GM06990 (cell line): ENCODE results near the gene MAD1L1.
A peak's percentile ranks its signal among the peaks of the same experiment; 100 is the strongest.

Source experiments
- DNase-seq: peaks from one replicate; pipeline ENCODE4 v3.0.0-alpha.2; 2011; ENCODE audit not compliant: insufficient read length; ENCODE audit errors: extremely low read depth
- H3K27me3 ChIP-seq: replicated peaks from 2 replicates; pipeline ENCODE4 v1.6.0; 2011; ENCODE audit warnings: low read length; ENCODE audit not compliant: control insufficient read depth, insufficient read depth
- H3K36me3 ChIP-seq: 2 replicates; pipeline ENCODE4 v1.5.1; 2011; ENCODE audit warnings: low read length; ENCODE audit not compliant: control insufficient read depth, insufficient read depth
- H3K4me3 ChIP-seq: replicated peaks from 2 replicates; pipeline ENCODE4 v1.5.1; 2011; ENCODE audit warnings: low read depth, mild to moderate bottlenecking, control low read depth, low read length
- TF ChIP-seq, protein P1 (sequence below): IDR thresholded peaks from 2 replicates; pipeline ENCODE4 v1.5.1; 2011; ENCODE audit warnings: low read length, control low read depth, mild to moderate bottlenecking, inconsistent platforms; ENCODE audit not compliant: insufficient read depth, poor library complexity, severe bottlenecking

MAD1L1 gene

DNA sequence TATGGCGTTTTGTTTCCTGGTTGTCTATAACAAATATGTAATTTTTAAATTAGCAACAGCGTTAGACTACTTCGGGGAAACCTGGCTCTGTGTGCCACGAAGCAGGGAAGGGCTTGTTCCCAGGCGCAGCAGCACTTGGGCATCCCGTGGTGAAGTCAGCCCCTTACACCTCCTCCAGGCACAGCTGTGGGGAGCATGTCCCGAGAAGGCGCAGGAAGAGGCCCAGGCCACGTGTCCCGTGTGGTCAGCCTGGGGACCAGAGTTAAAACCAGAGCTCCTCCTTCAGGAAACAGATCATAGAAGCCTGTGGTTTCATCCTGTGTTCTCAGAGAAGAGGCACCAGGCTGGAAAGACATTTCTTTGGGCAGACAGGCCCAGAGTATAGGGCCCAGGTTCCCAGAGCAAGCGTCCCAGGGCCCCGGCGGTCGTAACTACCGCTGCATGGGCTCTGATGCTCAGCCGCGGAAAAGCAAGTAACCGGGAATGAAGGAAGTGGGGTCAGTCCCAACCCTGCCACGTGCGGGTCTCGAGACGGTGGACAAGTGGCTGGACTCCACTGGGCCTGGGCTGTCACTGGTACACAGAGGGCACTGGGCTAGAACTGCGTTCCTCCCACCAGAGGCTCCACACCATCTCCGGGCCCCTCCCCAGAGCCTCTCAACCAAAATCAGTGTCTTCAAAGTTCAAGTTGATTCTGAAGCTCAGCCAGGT is 16.4 kb upstream of the MAD1L1 start:
- peaks cover 14% of the 10 kb centered on the region for H3K36me3 ChIP-seq
- H3K4me3 ChIP-seq = no peak overlapping the region
- peak; percentile 52 for DNase-seq

DNA sequence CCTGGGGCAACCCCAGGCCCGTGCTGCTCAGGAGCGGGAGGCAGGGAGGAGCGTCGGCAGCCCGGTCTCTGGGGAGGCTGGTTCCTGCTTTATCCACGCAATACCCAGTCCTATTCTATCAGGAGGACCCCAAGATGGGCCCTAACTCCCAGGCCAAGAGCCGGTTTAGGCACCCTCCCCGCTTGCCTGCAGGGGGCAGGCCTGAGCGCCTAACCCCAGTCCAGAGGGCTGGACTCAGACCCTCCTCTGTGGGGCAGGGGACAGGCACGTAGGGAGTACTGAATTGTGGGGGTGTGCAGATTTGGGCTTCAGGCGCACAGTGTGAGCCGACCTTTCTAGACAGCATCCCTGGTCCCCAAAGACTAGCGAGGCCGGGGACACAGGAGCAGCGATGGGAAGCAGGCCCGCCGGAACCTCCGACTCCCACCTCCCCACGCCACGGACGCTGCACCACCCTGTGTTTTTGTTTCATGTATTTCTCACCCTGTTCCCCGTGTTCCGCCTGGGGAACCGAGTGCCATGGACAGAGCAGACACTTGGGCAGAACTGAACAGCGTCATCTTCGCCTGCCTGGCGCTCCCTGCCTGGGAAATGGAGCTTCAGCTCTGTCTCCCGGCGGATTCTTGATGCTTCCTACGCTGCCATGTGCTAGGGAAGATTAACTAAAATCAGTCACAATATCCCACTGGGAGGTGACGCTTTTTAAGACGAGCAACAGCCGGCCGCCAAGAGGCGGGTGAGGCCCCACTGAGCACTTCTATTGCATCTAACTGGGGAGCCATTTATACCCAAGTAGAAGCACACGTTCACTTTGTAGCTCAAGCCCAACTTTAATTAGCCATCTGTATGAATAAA is 14.6 kb upstream of the MAD1L1 start:
- DNase-seq = no peak
- TF ChIP-seq, protein P1, sequence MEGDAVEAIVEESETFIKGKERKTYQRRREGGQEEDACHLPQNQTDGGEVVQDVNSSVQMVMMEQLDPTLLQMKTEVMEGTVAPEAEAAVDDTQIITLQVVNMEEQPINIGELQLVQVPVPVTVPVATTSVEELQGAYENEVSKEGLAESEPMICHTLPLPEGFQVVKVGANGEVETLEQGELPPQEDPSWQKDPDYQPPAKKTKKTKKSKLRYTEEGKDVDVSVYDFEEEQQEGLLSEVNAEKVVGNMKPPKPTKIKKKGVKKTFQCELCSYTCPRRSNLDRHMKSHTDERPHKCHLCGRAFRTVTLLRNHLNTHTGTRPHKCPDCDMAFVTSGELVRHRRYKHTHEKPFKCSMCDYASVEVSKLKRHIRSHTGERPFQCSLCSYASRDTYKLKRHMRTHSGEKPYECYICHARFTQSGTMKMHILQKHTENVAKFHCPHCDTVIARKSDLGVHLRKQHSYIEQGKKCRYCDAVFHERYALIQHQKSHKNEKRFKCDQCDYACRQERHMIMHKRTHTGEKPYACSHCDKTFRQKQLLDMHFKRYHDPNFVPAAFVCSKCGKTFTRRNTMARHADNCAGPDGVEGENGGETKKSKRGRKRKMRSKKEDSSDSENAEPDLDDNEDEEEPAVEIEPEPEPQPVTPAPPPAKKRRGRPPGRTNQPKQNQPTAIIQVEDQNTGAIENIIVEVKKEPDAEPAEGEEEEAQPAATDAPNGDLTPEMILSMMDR = peak; percentile 81

More for the DNA sequence above, 16.4 kb upstream of the MAD1L1 start:
- H3K27me3 ChIP-seq = no peaks in the 10 kb centered on the region
- TF ChIP-seq, protein P1 = no peak

DNA sequence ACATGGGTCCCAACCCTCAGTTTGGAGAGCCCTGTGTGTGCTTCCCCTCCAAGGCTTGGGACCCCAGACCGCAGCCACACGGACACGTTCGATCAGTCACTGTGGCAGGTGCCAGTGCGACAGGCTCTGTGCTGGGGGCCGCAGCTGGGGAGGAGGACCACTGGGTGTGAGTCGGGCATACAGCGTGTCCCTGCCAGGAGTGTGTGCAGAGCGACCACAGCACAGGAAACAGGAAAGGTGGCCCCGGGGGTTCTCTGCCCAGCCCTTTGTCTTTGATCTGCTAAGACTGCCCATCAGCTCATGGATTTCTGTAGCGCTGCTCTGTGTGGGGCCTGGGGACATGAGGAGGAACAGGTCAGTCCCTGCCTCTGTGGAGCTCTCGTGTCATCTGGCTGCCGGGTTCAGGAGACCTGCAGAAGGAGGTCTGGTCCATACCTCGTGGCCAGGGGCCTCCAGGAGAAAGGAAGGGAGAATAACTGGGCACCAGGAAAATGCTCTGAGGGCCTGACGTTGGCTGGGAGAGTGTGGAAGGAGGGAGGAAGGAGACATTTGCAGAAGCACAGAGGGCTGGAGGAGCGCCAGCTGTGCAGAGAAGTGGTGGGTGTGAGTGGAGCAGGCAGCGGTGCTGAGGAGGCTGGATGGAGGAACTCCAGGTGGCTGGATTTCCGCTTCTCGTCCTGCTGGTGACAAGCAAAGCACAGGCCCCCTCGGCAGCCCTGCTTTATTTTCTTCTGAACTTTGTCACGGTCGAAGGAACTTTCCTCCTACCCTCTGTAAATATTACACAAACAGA is 13.3 kb upstream of the MAD1L1 start:
- Histone ChIP-seq H3K27me3 (no peaks in the 10 kb centered on the region), H3K36me3 (no peaks in the 10 kb centered on the region; the same call in none of the 2 replicates), H3K4me3 (no peak overlapping the region)
- no peak for DNase-seq
- TF ChIP-seq, protein P1 = no peak

More for the DNA sequence above, 14.6 kb upstream of the MAD1L1 start:
- H3K4me3 ChIP-seq = no peak overlapping the region
- no peaks in the 10 kb centered on the region for H3K27me3 ChIP-seq
- H3K36me3 ChIP-seq = peaks cover 2% of the 10 kb centered on the region

DNA sequence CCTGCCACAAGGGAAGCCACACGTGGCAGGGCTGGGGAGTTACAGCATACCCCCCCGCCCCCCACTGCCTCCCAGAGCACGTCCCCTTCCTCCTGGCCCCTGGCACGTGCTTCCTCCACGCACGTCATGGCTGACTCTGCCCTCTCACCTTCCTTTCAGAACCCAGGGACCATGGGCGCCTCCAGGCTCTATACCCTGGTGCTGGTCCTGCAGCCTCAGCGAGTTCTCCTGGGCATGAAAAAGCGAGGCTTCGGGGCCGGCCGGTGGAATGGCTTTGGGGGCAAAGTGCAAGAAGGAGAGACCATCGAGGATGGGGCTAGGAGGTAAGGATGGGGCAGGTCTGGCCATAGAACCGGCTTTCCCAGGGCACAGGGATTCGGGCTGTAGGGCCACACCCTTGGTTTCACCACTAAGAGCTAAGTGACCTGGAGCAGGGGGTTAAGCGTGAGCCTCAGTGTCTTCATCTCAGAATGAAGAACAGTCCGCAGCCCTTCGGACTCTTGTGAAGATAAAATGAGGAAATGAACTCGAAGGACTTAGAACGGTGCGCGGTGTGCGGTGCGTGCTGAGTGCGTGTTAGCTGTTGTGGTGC is 11.8 kb upstream of the MAD1L1 start:
- Histone ChIP-seq H3K4me3 (no peak overlapping the region), H3K27me3 (no peaks in the 10 kb centered on the region), H3K36me3 (no peaks in the 10 kb centered on the region; the same call in none of the 2 replicates)
- TF ChIP-seq, protein P1 = no peak
- DNase-seq = no peak

DNA sequence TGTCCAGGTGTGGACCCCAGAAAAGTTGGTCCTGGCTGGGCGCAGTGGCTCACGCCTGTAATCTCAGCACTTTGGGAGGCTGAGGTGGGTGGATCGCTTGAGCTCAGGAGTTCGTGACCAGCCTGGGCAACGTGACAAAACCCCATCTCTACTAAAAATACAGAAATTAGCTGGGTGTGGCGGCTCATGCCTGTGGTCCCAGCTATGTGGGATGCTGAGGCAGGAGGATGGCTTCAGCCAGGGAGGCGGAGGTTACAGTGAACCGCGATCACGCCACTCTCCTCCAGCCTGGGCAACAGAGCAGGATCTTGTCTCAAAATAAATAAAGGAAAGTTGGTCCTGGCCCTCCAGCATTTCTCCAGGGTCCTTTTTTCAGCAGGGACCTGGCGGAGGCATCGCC is 10.7 kb upstream of the MAD1L1 start:
- Histone ChIP-seq H3K36me3 (peaks cover 5% of the 10 kb centered on the region), H3K4me3 (no peak overlapping the region; the same call in 1 of the 2 replicates), H3K27me3 (no peaks in the 10 kb centered on the region)
- TF ChIP-seq, protein P1 = no peak
- no peak for DNase-seq
